Activated B cell treated with CpG ODN at 0.5 μM for 24 hours (primary cell): Measurements from ENCODE around the gene TBXAS1. TPM values are rescaled to one million over a fixed set of nuclear protein-coding genes. Genes with fewer than 3 reads are reported as not detected.

Source experiments
- ATAC-seq: fragments of 200-7000 bp; cut with Tn5 transposase; one replicate; pipeline ENCODE4 v1.10.0; 2021; ENCODE audit warnings: low read depth, mild to moderate bottlenecking, moderate library complexity
- CTCF ChIA-PET: fragments of 350-600 bp; sonication (Branson Sonifier 250); formaldehyde crosslinking; loops from one replicate; lab custom pipeline; 2021; ENCODE audit warnings: antibody characterized with exemption; lab: Charles Lee
- POLR2A ChIA-PET: fragments of 350-600 bp; sonication (Branson Sonifier 250); formaldehyde crosslinking; loops from one replicate; lab custom pipeline; 2021; ENCODE audit warnings: antibody characterized with exemption; lab: Charles Lee
- DNase-seq: peaks from one replicate; pipeline ENCODE4 v3.0.0; 2022
- H3K27ac Mint-ChIP-seq: one replicate; pipeline ENCODE4 v1.8.0; 2020; ENCODE audit warnings: mixed read lengths
- H3K27me3 Mint-ChIP-seq: one replicate; pipeline ENCODE4 v1.8.0; 2021; ENCODE audit warnings: mixed read lengths
- H3K36me3 Mint-ChIP-seq: one replicate; pipeline ENCODE4 v1.8.0; 2021; ENCODE audit warnings: low read depth, mixed read lengths
- H3K4me1 Mint-ChIP-seq: one replicate; pipeline ENCODE4 v1.8.0; 2021; ENCODE audit warnings: mixed read lengths
- H3K4me3 Mint-ChIP-seq: one replicate; pipeline ENCODE4 v1.8.0; 2020; ENCODE audit warnings: mild to moderate bottlenecking, mixed read lengths
- H3K9me3 Mint-ChIP-seq: one replicate; pipeline ENCODE4 v1.8.0; 2020; ENCODE audit warnings: mixed read lengths
- intact Hi-C: fragments of 100-400 bp; cut with micrococcal nuclease; formaldehyde crosslinking; loops from one replicate; pipeline ENCODE4 v1.15.1; 2024
- total RNA-seq: library from RNA; stranded (reverse); gene quantifications from 2 replicates; pipeline ENCODE4 v1.2.3, GENCODE V29; 2022
- TF ChIP-seq, protein P1 (sequence below): fragments of 200-600 bp; IDR thresholded peaks from one replicate; pipeline ENCODE4 v1.8.0; 2022; ENCODE audit warnings: antibody characterized with exemption, mild to moderate bottlenecking

TBXAS1 gene
- total RNA-seq, 1 donor from 2014 or later: 3.8 TPM

- H3K4me1 Mint-ChIP-seq: peaks cover 5% of the 10 kb centered on the region
- no peaks in the 10 kb centered on the region for H3K9me3 Mint-ChIP-seq
- POLR2A ChIA-PET: no interaction called here
- intact Hi-C loops: no loop called here
- DNase-seq (no peak), ATAC-seq (no peak)
- H3K4me3 Mint-ChIP-seq: no peak overlapping the region
- CTCF ChIA-PET: no interaction called here
- TF ChIP-seq, protein P1, sequence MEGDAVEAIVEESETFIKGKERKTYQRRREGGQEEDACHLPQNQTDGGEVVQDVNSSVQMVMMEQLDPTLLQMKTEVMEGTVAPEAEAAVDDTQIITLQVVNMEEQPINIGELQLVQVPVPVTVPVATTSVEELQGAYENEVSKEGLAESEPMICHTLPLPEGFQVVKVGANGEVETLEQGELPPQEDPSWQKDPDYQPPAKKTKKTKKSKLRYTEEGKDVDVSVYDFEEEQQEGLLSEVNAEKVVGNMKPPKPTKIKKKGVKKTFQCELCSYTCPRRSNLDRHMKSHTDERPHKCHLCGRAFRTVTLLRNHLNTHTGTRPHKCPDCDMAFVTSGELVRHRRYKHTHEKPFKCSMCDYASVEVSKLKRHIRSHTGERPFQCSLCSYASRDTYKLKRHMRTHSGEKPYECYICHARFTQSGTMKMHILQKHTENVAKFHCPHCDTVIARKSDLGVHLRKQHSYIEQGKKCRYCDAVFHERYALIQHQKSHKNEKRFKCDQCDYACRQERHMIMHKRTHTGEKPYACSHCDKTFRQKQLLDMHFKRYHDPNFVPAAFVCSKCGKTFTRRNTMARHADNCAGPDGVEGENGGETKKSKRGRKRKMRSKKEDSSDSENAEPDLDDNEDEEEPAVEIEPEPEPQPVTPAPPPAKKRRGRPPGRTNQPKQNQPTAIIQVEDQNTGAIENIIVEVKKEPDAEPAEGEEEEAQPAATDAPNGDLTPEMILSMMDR: no peak
- H3K27me3 Mint-ChIP-seq: no peaks in the 10 kb centered on the region
- no peak overlapping the region for H3K27ac Mint-ChIP-seq
- H3K36me3 Mint-ChIP-seq: no peaks in the 10 kb centered on the region
Observed at GRCh38 chr7:139874302-139874629, 45.2 kb downstream of the TBXAS1 start.

DNA sequence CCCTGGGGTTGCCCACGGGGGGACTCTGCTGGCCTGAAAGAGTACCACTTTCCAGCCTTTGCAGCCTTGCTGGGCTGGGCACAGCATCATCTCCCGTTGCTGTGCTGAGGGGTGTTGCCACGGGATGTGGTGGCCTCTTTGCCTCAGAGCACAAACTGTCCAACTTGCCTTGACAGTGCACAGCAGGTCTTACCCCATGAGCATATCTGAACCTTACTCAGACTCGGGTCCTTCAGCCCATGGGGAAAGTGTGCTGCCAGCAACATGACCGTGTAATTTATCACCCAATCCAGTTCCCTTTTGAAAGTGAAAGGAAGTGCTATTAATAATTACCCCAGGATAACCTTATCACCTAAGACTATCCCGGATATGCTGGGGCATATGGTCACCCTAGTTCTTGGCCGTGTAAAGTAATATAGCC lies 46.8 kb downstream of the TBXAS1 start:
- ChIA-PET POLR2A (no interaction called here), CTCF (no interaction called here)
- Mint-ChIP-seq H3K27ac (no peak overlapping the region), H3K4me3 (no peak overlapping the region), H3K36me3 (no peaks in the 10 kb centered on the region), H3K27me3 (no peaks in the 10 kb centered on the region), H3K4me1 (peaks cover 5% of the 10 kb centered on the region), H3K9me3 (no peaks in the 10 kb centered on the region)
- DNase-seq (no peak), ATAC-seq (no peak)
- TF ChIP-seq, protein P1: no peak
- intact Hi-C loops: no loop called here

DNA sequence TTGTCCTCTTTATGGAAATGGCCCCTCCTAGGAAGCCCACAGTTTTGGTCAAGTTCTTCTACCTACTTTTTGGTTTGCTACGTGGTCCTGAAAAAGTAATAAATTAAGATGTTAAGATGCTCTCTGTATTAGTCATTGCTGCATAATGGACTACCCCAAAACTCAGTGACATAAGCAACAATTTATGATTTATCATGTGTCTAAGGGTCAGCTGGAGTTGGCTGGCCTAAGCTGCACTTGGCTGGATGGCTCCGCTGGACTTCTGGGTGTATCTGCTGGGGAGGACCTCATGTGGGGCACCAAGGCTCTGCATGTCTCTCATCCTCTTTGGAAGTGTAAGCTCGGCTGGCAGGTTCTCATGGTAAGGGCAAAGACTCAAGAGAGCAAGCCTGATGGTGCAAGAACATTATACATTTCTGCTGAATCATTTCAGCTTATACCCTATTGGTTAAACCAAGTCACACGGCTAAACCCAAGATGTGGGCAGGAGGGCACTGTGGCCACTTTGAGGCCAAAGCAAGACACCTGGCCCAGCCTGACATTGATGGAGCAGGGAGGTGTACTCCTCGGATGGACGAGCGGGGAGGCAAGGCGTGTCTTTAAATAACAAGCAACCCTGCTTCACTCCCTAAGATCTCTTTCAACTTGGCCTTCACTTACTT lies 47.7 kb downstream of the TBXAS1 start:
- DNase-seq (no peak), ATAC-seq (no peak)
- ChIA-PET POLR2A (no interaction called here), CTCF (no interaction called here)
- intact Hi-C loops: no loop called here
- Mint-ChIP-seq H3K36me3 (no peaks in the 10 kb centered on the region), H3K27ac (no peak overlapping the region), H3K4me1 (peaks cover 5% of the 10 kb centered on the region), H3K4me3 (no peak overlapping the region), H3K9me3 (no peaks in the 10 kb centered on the region), H3K27me3 (no peaks in the 10 kb centered on the region)
- TF ChIP-seq, protein P1: no peak

GRCh38 chr7:139883814-139884213 lies 54.8 kb downstream of the TBXAS1 start:
- H3K27me3 Mint-ChIP-seq: no peaks in the 10 kb centered on the region
- intact Hi-C loops: no loop called here
- DNase-seq (no peak), ATAC-seq (no peak)
- ChIA-PET POLR2A (no interaction called here), CTCF (no interaction called here)
- no peaks in the 10 kb centered on the region for H3K9me3 Mint-ChIP-seq
- H3K4me1 Mint-ChIP-seq: no peaks in the 10 kb centered on the region
- no peak overlapping the region for H3K27ac Mint-ChIP-seq
- H3K36me3 Mint-ChIP-seq: no peaks in the 10 kb centered on the region
- H3K4me3 Mint-ChIP-seq: no peak overlapping the region
- TF ChIP-seq, protein P1: no peak

GRCh38 chr7:139884441-139884840 lies 55.4 kb downstream of the TBXAS1 start:
- TF ChIP-seq, protein P1: no peak
- CTCF ChIA-PET: interaction anchor here (1.9 kb wide), 1 partner anchor 239 kb away, joined by 4 read pairs; no protein-coding TSS in a partner anchor
- H3K4me1 Mint-ChIP-seq: no peaks in the 10 kb centered on the region
- intact Hi-C loops: no loop called here
- ATAC-seq: no peak
- H3K9me3 Mint-ChIP-seq: no peaks in the 10 kb centered on the region
- DNase-seq: no peak
- H3K27ac Mint-ChIP-seq: no peak overlapping the region
- POLR2A ChIA-PET: no interaction called here
- H3K4me3 Mint-ChIP-seq: no peak overlapping the region
- H3K36me3 Mint-ChIP-seq: no peaks in the 10 kb centered on the region
- peaks cover 2% of the 10 kb centered on the region for H3K27me3 Mint-ChIP-seq
